ENCODE results near the gene CNPY3.

- TF ChIP-seq CTCF (IDR thresholded peaks at IDR 0.05 in 8 of 11, conservative IDR thresholded peaks at IDR 0.05 in 3 of 11) (no peak), POLR2A (IDR thresholded peaks at IDR 0.05) (no peak)
These were observed 59.3 kb downstream of the CNPY3 start for GRCh38 chr6:42988486-42989020.

Data from spleen (tissue), 7 donors.